HG03066 (cell line): Measurements from ENCODE around the gene ALMS1.

Source experiments
- ATAC-seq: cut with Tn5 transposase; IDR thresholded peaks from one replicate; pipeline ENCODE4 v1.9.1; 2021; ENCODE audit warnings: low read depth; ENCODE audit not compliant: unreplicated experiment

Gene ALMS1

DNA sequence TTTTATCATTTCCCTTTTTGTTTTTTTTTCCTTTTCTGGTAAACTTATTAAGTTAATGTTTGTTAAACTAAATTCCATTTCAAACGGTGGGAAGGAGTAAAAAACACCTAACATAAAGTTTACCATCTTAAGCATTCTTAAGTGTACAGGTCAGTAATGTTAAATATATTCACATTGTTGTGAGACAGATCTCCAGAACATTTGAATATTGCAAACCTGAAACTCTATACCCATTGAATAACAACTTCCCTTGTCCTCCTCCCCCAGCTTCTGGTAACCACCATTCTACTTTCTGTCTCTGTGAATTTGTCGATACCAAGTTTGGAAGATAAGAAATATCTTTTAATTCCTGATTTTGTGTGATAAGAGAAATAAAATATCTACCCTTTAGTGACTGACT lies 268.5 kb downstream of the ALMS1 start:
- ATAC-seq = no peak
